Neuronal stem cell (in vitro differentiated cells): ENCODE results near the gene PARD6G.

Experiments
- DNase-seq: peaks from one replicate; pipeline ENCODE4 v3.0.0-alpha.2; 2013; ENCODE audit warnings: low spot score
- H2AFZ ChIP-seq: one replicate; pipeline ENCODE4 v1.6.1; 2013; ENCODE audit warnings: mild to moderate bottlenecking, low read length, inconsistent platforms
- H2AK5ac ChIP-seq: 2 replicates; pipeline ENCODE4 v1.6.1; 2013; ENCODE audit warnings: low read depth, mild to moderate bottlenecking, inconsistent platforms, low read length, moderate library complexity, mixed read lengths
- H2BK120ac ChIP-seq: 2 replicates; pipeline ENCODE4 v1.6.1; 2013; ENCODE audit warnings: low read depth, mild to moderate bottlenecking, inconsistent platforms, low read length, moderate library complexity, mixed read lengths
- H2BK12ac ChIP-seq: one replicate; pipeline ENCODE4 v1.6.1; 2013; ENCODE audit warnings: low read length, inconsistent platforms
- H2BK15ac ChIP-seq: 2 replicates; pipeline ENCODE4 v1.6.1; 2013; ENCODE audit warnings: mild to moderate bottlenecking, low read length, inconsistent platforms, mixed read lengths
- H2BK5ac ChIP-seq: one replicate; pipeline ENCODE4 v1.6.1; 2013; ENCODE audit warnings: inconsistent platforms, mild to moderate bottlenecking, low read length, moderate library complexity
- H3K14ac ChIP-seq: one replicate; pipeline ENCODE4 v1.6.1; 2013; ENCODE audit warnings: low read length, inconsistent platforms
- H3K18ac ChIP-seq: 2 replicates; pipeline ENCODE4 v1.6.1; 2013; ENCODE audit warnings: low read length, inconsistent platforms
- H3K23ac ChIP-seq: 2 replicates; pipeline ENCODE4 v1.6.1; 2013; ENCODE audit warnings: low read depth, mild to moderate bottlenecking, mixed read lengths, low read length, inconsistent platforms; ENCODE audit not compliant: poor library complexity
- H3K27ac ChIP-seq: replicated peaks from 3 replicates; pipeline ENCODE4 v1.5.1; 2013; ENCODE audit warnings: low read length, inconsistent platforms
- H3K27me3 ChIP-seq, 3 experiments: 2 replicates each; pipeline ENCODE4 v1.6.1; 2013; ENCODE audit warnings: low read length in 3 of 3, mild to moderate bottlenecking in 2 of 3, inconsistent platforms in 1 of 3, low read depth in 1 of 3, mixed read lengths in 1 of 3, moderate library complexity in 1 of 3; ENCODE audit not compliant: control insufficient read depth in 3 of 3, insufficient read depth in 3 of 3
- H3K36me3 ChIP-seq, 2 donors: replicated peaks in 1 of 2; 2 replicates each; pipeline ENCODE4 v1.6.1; 2013; ENCODE audit warnings: low read length in 2 of 2; ENCODE audit not compliant: control insufficient read depth in 2 of 2, insufficient read depth in 2 of 2
- H3K4ac ChIP-seq: 2 replicates; pipeline ENCODE4 v1.6.1; 2013; ENCODE audit warnings: inconsistent platforms, mild to moderate bottlenecking, low read length, moderate library complexity
- H3K4me1 ChIP-seq, 2 donors: 1 replicate in 1 of 2; 2 replicates in 1 of 2; pipeline ENCODE4 v1.6.1; 2013; ENCODE audit warnings: low read length in 2 of 2, low read depth in 1 of 2; ENCODE audit not compliant: control insufficient read depth in 2 of 2, insufficient read depth in 1 of 2
- H3K4me2 ChIP-seq: one replicate; pipeline ENCODE4 v1.6.1; 2013; ENCODE audit warnings: mild to moderate bottlenecking, low read length, inconsistent platforms; ENCODE audit not compliant: insufficient read depth, poor library complexity, severe bottlenecking
- H3K4me3 ChIP-seq, 2 donors: 2 replicates each; pipeline ENCODE4 v1.5.1; 2013; ENCODE audit warnings: low read length in 2 of 2, mild to moderate bottlenecking in 2 of 2, inconsistent platforms in 1 of 2, moderate library complexity in 1 of 2
- H3K79me1 ChIP-seq: one replicate; pipeline ENCODE4 v1.6.1; 2013; ENCODE audit warnings: low read depth, mild to moderate bottlenecking, inconsistent platforms, low read length, moderate library complexity
- H3K9ac ChIP-seq: one replicate; pipeline ENCODE4 v1.6.1; 2013; ENCODE audit warnings: mild to moderate bottlenecking, low read depth, low read length, inconsistent platforms; ENCODE audit not compliant: poor library complexity
- H3K9me3 ChIP-seq, 2 donors: replicated peaks in 1 of 2; 2 replicates each; pipeline versions ENCODE3 to v1.6.1; 2013; ENCODE audit warnings: low read length in 2 of 2, mild to moderate bottlenecking in 2 of 2, inconsistent platforms in 1 of 2, low read depth in 1 of 2, mixed read lengths in 1 of 2, moderate library complexity in 1 of 2; ENCODE audit not compliant: control insufficient read depth in 2 of 2, insufficient read depth in 1 of 2
- H4K8ac ChIP-seq: one replicate; pipeline ENCODE4 v1.6.1; 2013; ENCODE audit warnings: low read depth, mild to moderate bottlenecking, inconsistent platforms, low read length, moderate library complexity
- H4K91ac ChIP-seq: one replicate; pipeline ENCODE4 v1.6.1; 2013; ENCODE audit warnings: low read length, low read depth, mild to moderate bottlenecking, inconsistent platforms; ENCODE audit not compliant: poor library complexity
- WGBS, 2 donors: extraction: QIAGEN DNeasy Blood & Tissue Kit; methylation state at CpG; one replicate each; pipeline ENCODE4 v1.1.7; 2013; ENCODE audit warnings: missing lambda C conversion rate in 2 of 2, mixed read lengths in 1 of 2; ENCODE audit not compliant: insufficient read length in 2 of 2, insufficient replicate concordance in 1 of 2; ENCODE audit errors: extremely low coverage in 2 of 2; 5-methylcytosine and 5-hydroxymethylcytosine counted together

PARD6G gene

DNA sequence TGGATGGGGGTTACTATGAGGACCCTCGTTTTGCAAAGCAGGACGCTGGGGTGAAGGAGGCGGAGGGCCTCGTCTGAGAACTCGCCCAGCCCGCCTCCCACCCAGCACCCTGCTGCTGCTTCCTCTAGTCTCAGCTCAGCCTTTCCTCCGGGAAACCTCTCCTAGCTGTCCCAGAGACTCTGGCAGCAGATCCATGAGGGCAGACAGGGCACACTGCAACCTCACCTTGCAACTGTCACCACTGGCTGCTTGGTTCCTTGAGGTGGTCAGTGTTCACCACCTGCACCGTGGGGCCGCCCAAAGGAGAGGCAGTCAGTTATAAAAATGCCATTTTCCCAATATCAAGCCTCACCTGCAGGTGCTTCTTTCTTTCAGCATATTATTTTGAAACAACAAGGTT lies 45.6 kb downstream of the PARD6G start:
- H2BK5ac ChIP-seq, result no peak overlapping the region
- no peak overlapping the region for H2BK120ac ChIP-seq
- H3K14ac ChIP-seq, result no peak overlapping the region
- no peak overlapping the region for H2AFZ ChIP-seq
- no peak overlapping the region for H2BK15ac ChIP-seq
- no peaks in the 10 kb centered on the region for H3K79me1 ChIP-seq
- H2BK12ac ChIP-seq, result no peak overlapping the region
- H4K8ac ChIP-seq, result no peak overlapping the region
- H3K4me3 ChIP-seq, result no peak overlapping the region
- H3K4me2 ChIP-seq, result no peak overlapping the region
- no peak overlapping the region for H3K4ac ChIP-seq
- peaks cover 7 to 12% of the 10 kb centered on the region in 2 donors for H3K4me1 ChIP-seq
- H3K9me3 ChIP-seq, result no peaks in the 10 kb centered on the region
- H3K27me3 ChIP-seq, result no peaks in the 10 kb centered on the region
- H3K27ac ChIP-seq, result no peak overlapping the region
- H3K36me3 ChIP-seq, result peaks cover 0 to 22% of the 10 kb centered on the region in 2 donors
- no peak overlapping the region for H3K9ac ChIP-seq
- H3K18ac ChIP-seq, result no peak overlapping the region
- H4K91ac ChIP-seq, result no peak overlapping the region
- no peak overlapping the region for H2AK5ac ChIP-seq
- H3K23ac ChIP-seq, result no peak overlapping the region
- no peak for DNase-seq
- no CpG with 5 or more reads among the region's 9 CpGs for whole genome bisulfite sequencing, 2 donors

DNA sequence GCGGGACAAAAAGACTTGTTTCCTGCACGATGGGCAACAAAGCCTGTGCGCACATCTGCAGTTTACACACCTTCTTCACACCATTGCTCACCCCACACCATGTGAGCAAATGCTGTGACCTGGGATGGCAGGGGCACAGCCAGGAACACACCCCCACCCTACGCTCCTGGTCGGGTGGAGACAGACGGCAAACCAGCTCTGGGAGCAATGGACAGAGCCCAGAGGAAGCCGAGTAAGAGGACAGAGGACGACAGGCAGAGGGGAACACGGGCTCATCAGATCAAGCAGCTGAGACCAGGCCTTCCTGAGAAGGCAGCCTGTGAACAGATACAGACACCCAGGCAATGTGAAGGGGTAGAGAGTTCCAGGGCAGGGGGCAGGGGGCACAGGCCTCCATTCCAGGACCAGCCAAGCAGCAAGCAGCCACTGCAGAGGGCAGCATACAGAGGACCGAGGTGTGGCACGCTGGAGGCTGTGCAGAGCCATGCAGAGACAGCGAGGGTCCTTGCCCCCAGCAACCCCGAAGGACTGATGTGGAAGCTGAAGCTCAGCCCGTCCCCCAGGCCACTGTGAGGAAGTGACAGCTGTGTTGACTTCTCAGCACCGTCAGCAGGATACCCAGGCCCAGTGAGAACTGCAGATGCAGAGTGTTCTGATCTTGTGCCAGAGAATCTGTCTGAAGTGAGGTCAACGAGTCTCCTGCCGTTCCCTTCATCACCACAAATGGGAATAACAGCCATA lies 46.2 kb downstream of the PARD6G start:
- Histone ChIP-seq H2BK12ac (no peak overlapping the region), H3K4ac (no peak overlapping the region), H3K23ac (no peak overlapping the region), H3K4me3 (no peak overlapping the region), H3K36me3 (peaks cover 0 to 22% of the 10 kb centered on the region in 2 donors), H4K8ac (no peak overlapping the region), H3K27ac (no peak overlapping the region), H3K27me3 (no peaks in the 10 kb centered on the region), H2AFZ (no peak overlapping the region), H3K4me2 (no peak overlapping the region), H3K9ac (peak overlapping the region; percentile 34), H4K91ac (peak overlapping the region; percentile 27), H3K18ac (peak overlapping the region; percentile 56), H2AK5ac (no peak overlapping the region), H3K14ac (no peak overlapping the region), H2BK15ac (no peak overlapping the region), H2BK5ac (no peak overlapping the region), H3K4me1 (peaks cover 12 to 13% of the 10 kb centered on the region in 2 donors), H3K9me3 (no peaks in the 10 kb centered on the region), H2BK120ac (no peak overlapping the region), H3K79me1 (no peaks in the 10 kb centered on the region)
- DNase-seq, result no peak
- no CpG with 5 or more reads among the region's 17 CpGs for WGBS, 2 donors

DNA sequence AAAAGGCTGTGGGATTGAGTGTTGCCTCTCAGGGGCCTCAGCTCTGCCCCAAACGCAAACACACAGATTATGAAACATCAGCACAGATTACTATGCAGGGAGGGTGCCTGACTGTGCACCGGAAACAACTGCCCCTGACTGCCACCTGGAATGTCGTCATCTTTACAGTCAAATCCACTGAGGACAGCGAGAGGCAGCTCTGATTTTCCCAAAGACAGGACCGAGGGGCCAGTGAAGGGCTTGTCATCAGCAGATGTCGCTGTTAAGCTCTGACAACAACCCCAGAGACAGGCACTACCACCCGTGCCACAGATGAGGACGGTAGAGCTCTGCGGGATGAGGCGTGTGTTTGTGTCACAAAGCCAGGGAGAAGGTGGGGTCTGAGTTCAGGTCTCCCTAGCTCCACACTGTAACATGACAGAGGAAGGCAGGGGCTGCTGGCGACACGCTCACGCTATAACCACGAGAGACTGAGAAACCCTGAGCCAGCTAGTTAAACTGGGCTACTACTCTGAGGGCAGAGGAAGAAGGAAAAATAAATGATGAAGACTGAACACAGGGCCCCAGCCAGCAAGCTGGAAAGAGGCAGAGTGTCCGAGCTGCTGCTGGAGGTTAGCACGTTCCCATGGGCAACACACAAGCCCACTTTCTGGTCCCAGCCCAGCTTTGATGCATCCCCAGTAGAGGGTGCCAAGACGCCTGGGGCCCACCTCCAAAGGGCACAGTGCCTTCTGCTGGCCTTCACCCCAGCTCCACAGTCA lies 47.0 kb downstream of the PARD6G start:
- no peak overlapping the region for H3K9ac ChIP-seq
- peaks cover 12 to 14% of the 10 kb centered on the region in 2 donors for H3K4me1 ChIP-seq
- no peak overlapping the region for H4K8ac ChIP-seq
- H4K91ac ChIP-seq, result peak overlapping the region; percentile 27
- no peak overlapping the region for H2BK12ac ChIP-seq
- no peak overlapping the region for H3K4me2 ChIP-seq
- H2BK120ac ChIP-seq, result no peak overlapping the region
- H3K23ac ChIP-seq, result no peak overlapping the region
- H3K27me3 ChIP-seq, result no peaks in the 10 kb centered on the region
- no peak overlapping the region for H3K4ac ChIP-seq
- no peak overlapping the region for H2AK5ac ChIP-seq
- no CpG with 5 or more reads among the region's 17 CpGs for WGBS, 2 donors
- no peak for DNase-seq
- H2AFZ ChIP-seq, result no peak overlapping the region
- H3K9me3 ChIP-seq, result no peaks in the 10 kb centered on the region
- no peak overlapping the region for H2BK5ac ChIP-seq
- H3K14ac ChIP-seq, result peak overlapping the region; percentile 25
- H3K27ac ChIP-seq, result no peak overlapping the region
- H3K79me1 ChIP-seq, result no peaks in the 10 kb centered on the region
- no peak overlapping the region for H3K4me3 ChIP-seq
- H2BK15ac ChIP-seq, result no peak overlapping the region
- peaks cover 0 to 22% of the 10 kb centered on the region in 2 donors for H3K36me3 ChIP-seq
- peak overlapping the region; percentile 56 for H3K18ac ChIP-seq

DNA sequence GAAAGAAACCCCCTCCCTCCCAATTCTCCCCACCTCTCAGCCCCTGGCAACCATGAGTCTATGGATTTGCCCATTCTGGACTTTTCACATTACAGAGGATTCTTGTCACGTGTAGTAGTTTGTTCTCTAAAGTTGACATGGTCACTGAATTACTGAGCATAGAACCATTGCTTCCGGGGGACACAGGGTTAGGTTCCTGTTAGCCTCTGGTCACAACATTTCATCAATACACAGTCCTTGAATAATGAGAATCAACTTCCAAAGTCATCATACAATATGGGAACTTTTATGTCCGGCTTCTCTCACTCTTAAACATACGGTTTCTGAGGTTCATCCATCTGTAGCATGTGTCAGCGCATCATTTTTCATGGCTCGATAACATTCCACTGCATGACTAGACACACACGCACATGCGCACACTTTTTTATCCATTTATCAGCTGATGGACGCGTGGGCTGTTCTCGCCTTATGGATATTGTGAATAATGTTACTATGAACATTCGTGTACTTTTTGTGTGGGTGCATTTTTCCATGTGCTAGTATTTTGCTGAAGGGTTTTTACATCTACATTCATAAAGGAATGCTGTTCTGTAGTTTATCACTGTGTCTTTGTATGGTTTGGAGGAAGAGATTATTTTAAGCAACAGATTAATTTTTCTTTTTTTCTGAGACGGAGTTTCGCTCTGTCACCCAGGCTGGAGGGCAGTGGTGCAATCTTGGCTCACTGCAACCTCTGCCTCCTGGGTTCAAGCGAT lies 48.1 kb downstream of the PARD6G start:
- Histone ChIP-seq H2BK12ac (no peak overlapping the region), H3K9ac (no peak overlapping the region), H3K79me1 (peaks cover 3% of the 10 kb centered on the region), H3K4me2 (no peak overlapping the region), H3K4ac (no peak overlapping the region), H3K27ac (no peak overlapping the region), H3K27me3 (no peaks in the 10 kb centered on the region), H2AFZ (no peak overlapping the region), H3K4me1 (peaks cover 12 to 16% of the 10 kb centered on the region in 2 donors), H3K14ac (no peak overlapping the region), H3K4me3 (no peak overlapping the region), H2BK5ac (no peak overlapping the region), H3K18ac (no peak overlapping the region), H4K8ac (no peak overlapping the region), H3K9me3 (no peaks in the 10 kb centered on the region), H2BK120ac (no peak overlapping the region), H4K91ac (no peak overlapping the region), H3K36me3 (peaks cover 0 to 33% of the 10 kb centered on the region in 2 donors), H2BK15ac (no peak overlapping the region), H3K23ac (no peak overlapping the region), H2AK5ac (no peak overlapping the region)
- WGBS, 2 donors, result no CpG with 5 or more reads among the region's 15 CpGs
- DNase-seq, result no peak
